ENCODE data around the gene HMX1. TPM values are rescaled to one million over a fixed set of nuclear protein-coding genes. Genes with fewer than 3 reads are reported as not detected.

HMX1 gene
- polyA plus RNA-seq, 3 donors: not detected

DNA sequence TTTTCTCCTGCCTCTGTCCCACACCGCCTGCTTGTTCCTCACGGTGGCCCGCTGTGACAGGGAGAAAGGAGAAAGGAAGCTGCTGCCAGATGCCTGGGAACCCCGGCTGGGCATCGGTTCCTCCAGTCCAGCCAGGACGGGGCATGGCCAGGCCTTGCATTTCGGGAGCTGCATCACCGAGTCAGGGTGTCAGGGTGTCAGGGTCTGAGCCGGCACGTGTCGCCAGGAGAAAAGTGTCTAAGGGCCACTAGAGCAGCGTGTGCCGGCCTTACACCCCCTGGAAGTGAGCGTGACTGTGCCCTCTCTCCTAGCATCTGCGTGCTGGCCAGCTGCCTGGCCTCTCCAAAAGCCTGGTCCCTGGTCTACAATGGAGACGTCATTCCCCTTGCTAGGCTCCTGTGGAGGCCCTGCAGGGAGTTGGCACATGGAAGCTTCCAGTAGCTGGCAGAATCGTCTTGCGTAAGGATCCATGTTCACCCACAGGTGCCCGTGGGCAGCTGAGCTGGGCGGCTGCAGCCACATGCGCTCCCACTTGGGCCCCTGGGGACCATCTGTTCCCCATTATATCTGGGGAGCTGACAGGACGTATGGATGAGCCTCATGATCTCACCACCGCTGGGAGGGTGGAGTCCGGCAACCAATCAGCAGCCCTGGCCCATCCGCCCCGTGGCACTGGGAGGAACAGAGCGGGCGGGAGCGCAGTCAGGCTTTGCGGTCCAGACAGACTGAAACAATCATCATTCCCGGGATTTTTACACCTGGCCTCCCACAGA, 39.9 kb upstream of the HMX1 start:
- DNase-seq (ENCODE audit: extremely low read depth in 1 of 11, low read depth in 9 of 11, low spot score in 4 of 11): no peak

- no peak for DNase-seq (ENCODE audit: extremely low read depth in 1 of 11, low read depth in 9 of 11, low spot score in 4 of 11)
Measured at GRCh38 chr4:8910822-8911315, 39.2 kb upstream of the HMX1 start.

DNA sequence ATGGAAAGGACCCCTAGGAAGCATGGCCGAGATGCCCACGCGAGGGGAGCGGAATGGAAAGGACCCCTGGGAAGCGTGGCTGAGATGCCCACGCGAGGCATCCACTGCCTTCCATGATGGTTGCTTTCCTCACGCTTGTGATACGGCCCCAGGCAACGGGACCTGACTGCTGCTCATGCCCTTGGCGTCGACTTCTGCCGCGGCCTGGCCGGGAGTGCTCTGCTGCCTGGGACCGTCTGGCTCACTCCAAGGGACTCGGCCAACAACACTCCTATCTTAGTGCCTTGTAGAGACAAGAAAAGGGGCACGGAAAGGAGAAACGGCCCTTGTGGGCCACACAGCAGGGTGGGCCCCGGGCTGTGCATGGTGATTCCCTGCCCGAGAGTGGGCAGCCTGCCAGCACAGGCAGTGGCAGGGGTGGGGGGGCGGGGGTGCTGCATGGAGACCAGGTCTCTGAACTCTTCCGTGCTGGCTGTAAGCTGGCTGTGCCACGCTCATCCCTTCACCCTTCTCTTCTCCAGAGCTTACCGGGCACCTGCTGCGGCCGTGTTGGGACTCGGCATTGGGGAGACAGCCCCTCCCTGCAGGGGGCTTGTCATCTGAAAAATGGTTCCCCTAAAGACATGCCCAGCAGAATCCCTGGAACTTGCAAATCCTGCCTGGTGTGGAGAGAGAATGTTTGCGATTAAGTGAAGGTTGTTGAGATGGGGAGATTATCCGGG, 38.6 kb upstream of the HMX1 start:
- DNase-seq (ENCODE audit: extremely low read depth in 1 of 11, low read depth in 9 of 11, low spot score in 4 of 11): no peak

GRCh38 chr4:8909548-8909947, 37.9 kb upstream of the HMX1 start:
- no peak for DNase-seq (ENCODE audit: extremely low read depth in 1 of 11, low read depth in 9 of 11, low spot score in 4 of 11)

- no peak for DNase-seq (ENCODE audit: extremely low read depth in 1 of 11, low read depth in 9 of 11, low spot score in 4 of 11)
Measured at GRCh38 chr4:8908206-8908893, 36.7 kb upstream of the HMX1 start.

DNA sequence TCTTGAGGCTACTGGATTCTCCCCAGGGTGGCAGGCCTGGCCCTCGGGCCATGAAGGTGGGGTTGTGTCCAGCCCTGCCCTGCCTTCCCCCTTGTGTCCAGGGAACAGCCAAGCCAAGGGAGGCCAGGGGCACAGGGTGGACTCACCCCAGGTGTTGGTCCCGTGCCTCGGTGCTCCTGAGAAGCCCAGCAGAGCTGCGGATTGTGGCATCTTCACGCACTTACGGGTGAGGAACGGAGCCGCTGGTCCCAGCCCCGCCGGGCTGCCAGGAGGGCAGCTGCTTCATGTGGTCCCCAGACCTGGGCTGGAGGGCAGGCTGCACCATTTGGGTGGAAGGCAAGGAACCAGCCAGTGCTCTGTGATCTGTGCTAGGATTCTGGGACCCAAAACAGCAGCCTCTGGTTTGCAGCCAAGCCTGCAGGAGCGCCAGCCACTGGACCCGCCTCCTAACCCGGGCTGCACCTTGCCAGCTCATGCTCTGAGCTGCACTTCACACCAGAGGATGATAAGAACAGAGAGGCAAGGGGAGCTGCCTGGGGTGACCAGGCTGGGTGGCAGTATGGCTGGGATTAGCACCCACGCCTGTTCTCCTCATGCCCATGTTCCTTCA, 36.1 kb upstream of the HMX1 start:
- DNase-seq (ENCODE audit: extremely low read depth in 1 of 11, low read depth in 9 of 11, low spot score in 4 of 11): no peak

DNA sequence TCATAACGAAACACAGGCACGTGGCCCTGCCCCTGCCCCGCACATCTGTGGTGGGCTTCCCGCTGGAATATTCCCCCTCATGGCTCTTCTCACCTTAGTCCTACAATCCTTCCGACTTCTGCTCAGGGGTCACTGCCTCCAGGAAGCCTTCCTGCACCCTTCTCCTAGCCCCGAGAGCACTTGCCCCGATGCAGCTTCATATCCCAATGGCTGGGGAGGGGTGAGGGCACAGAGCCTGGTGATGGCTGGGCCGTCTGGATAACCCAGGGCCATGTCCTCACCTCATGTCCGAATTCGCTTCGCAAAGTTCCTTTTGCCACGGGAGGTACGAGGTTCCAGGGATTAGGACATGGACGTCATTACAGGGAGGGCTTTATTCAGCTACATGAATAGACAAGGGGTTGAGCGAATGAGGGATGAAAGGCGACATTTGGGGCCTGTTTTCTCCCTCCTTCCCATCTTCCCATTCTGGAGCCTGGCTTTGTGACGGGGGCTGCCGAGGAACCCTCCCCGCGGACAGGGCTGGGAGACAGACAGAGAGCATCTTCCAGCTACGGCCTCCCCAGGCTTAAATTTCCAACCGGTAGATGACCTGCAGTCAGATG, 35.5 kb upstream of the HMX1 start:
- no peak for DNase-seq (ENCODE audit: extremely low read depth in 1 of 11, low read depth in 9 of 11, low spot score in 4 of 11)

GRCh38 chr4:8906668-8906970, 35.0 kb upstream of the HMX1 start:
- no peak for DNase-seq (ENCODE audit: extremely low read depth in 1 of 11, low read depth in 9 of 11, low spot score in 4 of 11)

GRCh38 chr4:8905773-8906667, 34.4 kb upstream of the HMX1 start:
- no peak for DNase-seq (ENCODE audit: extremely low read depth in 1 of 11, low read depth in 9 of 11, low spot score in 4 of 11)

DNA sequence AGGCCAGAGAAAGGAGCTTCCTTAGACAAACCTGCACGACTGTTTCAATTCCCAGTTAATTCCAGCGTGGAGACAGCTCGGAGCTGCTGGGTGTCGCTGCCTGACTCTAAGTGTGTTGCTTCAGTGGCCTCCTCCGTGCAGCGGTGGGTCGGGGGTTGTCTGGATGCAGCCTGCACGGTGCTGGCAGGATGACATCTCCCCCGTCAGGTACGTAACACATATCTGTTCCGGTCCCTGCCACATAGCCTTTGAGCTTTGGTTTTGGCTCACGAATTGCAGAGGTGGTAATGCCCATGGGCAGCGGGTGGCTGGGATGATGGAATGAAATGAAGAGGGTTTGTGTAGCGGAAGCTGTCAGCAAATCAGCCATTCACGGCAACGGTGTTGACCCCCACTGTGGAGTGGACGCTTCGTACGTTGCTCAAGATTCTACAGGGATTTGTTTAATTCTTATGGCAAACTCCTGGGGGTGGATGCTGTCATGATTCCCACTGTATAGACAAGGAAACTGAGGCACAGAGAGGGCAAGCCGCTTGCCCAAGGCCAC, 33.7 kb upstream of the HMX1 start:
- DNase-seq (ENCODE audit: extremely low read depth in 1 of 11, low read depth in 9 of 11, low spot score in 4 of 11): no peak

GRCh38 chr4:8904666-8905065, 33.0 kb upstream of the HMX1 start:
- DNase-seq (ENCODE audit: extremely low read depth in 1 of 11, low read depth in 9 of 11, low spot score in 4 of 11): no peak

DNA sequence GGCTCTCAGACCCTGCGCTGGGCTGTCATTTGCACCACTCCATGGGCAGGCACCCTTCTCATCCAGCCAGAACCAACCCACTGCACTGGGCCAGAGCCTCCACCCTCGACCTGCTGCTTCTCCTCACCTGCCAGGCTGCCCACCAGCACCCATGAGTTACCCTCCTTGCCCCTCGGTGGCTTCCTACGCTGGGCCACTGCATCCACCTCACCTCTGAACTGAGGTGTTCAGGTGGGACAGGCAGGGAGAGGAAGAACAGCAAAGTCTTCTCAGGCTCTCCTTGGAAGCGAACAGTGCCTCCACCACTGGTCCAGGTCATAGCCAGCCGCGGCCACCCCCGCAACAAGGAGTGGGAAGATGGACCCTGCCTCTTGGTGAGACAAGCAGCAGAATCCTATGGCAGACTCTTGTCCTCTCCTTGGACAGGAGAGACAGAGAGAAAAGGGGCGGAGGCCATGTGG, 32.4 kb upstream of the HMX1 start:
- no peak for DNase-seq (ENCODE audit: extremely low read depth in 1 of 11, low read depth in 9 of 11, low spot score in 4 of 11)

DNA sequence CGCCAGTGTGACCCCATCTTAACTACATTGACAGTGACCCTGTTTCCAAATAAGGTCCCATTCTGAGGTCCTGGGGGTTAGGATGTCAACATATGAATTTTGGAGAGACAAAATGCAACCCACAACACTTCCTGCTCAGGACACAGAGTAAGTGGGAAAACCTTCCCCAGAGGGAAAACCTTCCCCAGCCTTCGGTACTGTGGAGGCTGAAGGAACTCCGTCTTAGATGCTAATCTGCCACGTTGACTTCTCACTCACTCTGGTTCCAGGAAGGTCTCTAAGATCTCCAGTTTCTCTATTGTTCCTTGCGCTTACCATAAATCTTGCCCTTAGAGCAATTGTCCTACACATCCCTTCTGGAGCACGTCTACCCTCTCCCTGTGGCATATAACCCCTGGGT, 29.7 kb upstream of the HMX1 start:
- DNase-seq (ENCODE audit: extremely low read depth in 1 of 11, low read depth in 9 of 11, low spot score in 4 of 11): no peak

DNA sequence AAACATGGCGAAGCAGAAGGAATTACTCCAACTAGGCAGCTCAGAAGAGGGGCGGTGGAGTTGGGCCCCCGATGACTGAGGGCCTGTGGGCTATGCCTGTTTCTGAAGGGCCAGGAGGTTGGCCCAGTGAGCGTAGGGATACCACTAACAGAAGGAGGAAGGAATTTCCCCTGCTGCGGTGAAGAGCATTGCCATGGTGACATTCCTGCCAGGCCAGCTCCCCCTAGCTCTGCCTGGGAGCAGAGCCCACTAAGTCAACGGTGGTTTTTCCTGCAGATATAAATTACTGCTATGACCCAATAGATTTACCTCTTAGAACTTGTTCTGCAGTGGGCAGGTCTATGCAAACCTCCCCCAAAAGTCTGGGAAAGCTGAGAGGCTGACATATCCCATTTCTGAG, 28.9 kb upstream of the HMX1 start:
- no peak for DNase-seq (ENCODE audit: extremely low read depth in 1 of 11, low read depth in 9 of 11, low spot score in 4 of 11)

DNA sequence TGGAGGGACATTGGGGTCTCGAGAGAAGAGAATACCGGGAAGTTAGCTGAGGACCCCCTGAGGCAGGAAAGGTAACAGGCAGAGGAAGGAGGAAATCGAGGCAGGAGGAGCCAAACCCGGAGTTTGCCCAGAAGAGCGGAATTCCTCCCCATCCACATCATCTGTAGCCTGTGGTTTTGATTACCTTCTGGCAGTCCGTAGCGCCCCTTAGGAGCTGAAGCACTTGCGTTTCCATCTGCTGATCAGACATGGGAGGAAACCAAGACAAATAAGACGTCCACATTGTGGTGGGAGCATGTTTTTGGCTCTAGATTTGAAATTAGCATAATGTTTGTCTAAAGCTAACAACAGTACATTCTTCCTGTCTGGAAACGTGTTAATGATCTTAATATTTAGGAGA, 26.8 kb upstream of the HMX1 start:
- DNase-seq (ENCODE audit: extremely low read depth in 1 of 11, low read depth in 9 of 11, low spot score in 4 of 11): no peak

- no peak for DNase-seq (ENCODE audit: extremely low read depth in 1 of 11, low read depth in 9 of 11, low spot score in 4 of 11)
Measured at GRCh38 chr4:8897251-8898167, 25.9 kb upstream of the HMX1 start.

DNA sequence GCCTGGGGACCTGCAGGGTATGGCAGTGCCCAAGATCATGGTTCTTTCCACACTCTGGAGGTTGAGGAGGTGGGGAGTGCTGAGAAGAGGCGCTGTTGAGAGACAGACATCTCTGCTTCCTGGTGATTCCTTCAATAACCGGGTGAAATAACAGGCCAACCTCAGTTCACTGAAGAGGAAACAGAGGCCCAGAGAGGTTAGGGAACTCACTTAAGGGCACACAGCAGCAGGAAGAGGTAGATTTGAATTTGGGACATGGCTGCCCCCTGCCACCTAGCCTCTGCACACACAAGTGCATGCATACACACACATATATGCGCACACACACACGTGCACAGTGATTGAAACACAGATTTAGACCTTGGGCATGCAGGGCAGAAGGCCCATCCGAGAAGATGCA, 24.9 kb upstream of the HMX1 start:
- no peak for DNase-seq (ENCODE audit: extremely low read depth in 1 of 11, low read depth in 9 of 11, low spot score in 4 of 11)
